ENCODE results near the gene MYRF.

MYRF gene

GRCh38 chr11:61793829-61794204 is 41.4 kb downstream of the MYRF start:
- H3K4me3 ChIP-seq (ENCODE audit: control insufficient read depth in 1 of 7, extremely low read depth in 1 of 7, insufficient read depth in 4 of 7, low read depth in 2 of 7, low read length in 6 of 7), result peak overlapping the region in 6 of 7 experiments; percentile 48 to 94 (median 85)
- ChIA-PET POLR2A (interaction anchor here (0.6 kb wide), 1 partner anchor 171 kb away, joined by 3 read pairs; no protein-coding TSS in a partner anchor), CTCF (interaction anchor here (0.7 to 19.2 kb wide), 6 partner anchors 11 to 121 kb away, joined by 3 to 218 read pairs (median 4); partner anchors contain the start of genes FADS1 and FADS2)
- peaks cover 11 to 29% (median 25%) of the 10 kb centered on the region in 4 experiments for H3K4me1 ChIP-seq (ENCODE audit: control extremely low read depth in 1 of 4, control insufficient read depth in 4 of 4, insufficient read depth in 4 of 4, low read length in 3 of 4)
- no peaks in the 10 kb centered on the region for H3K9me3 ChIP-seq (ENCODE audit: control extremely low read depth in 1 of 5, control insufficient read depth in 4 of 5, insufficient read depth in 2 of 5, low read depth in 1 of 5, low read length in 4 of 5)
- H3K27ac ChIP-seq (ENCODE audit: insufficient read depth in 1 of 2, low read depth in 1 of 2, low read length in 2 of 2, poor library complexity in 1 of 2, severe bottlenecking in 2 of 2), result peak overlapping the region; percentile 99
- DNase-seq, result no peak
- 100% methylated on average over 3 of the region's 3 CpGs for WGBS (ENCODE audit: insufficient coverage)
- no peaks in the 10 kb centered on the region for H3K27me3 ChIP-seq (replicated peaks in 2 of 5; ENCODE audit: control insufficient read depth in 4 of 5, insufficient read depth in 5 of 5, low read length in 4 of 5)
- H3K36me3 ChIP-seq (ENCODE audit: control insufficient read depth in 4 of 4, insufficient read depth in 4 of 4, low read length in 3 of 4), result peaks cover 4 to 54% (median 22%) of the 10 kb centered on the region in 4 experiments

- Histone ChIP-seq H3K4me1 (ENCODE audit: control extremely low read depth in 1 of 4, control insufficient read depth in 4 of 4, insufficient read depth in 4 of 4, low read length in 3 of 4) (peaks cover 11 to 29% (median 25%) of the 10 kb centered on the region in 4 experiments), H3K27me3 (replicated peaks in 2 of 5; ENCODE audit: control insufficient read depth in 4 of 5, insufficient read depth in 5 of 5, low read length in 4 of 5) (no peaks in the 10 kb centered on the region), H3K4me3 (ENCODE audit: control insufficient read depth in 1 of 7, extremely low read depth in 1 of 7, insufficient read depth in 4 of 7, low read depth in 2 of 7, low read length in 6 of 7) (peak overlapping the region in 1 of 7 experiments; percentile 40), H3K9me3 (ENCODE audit: control extremely low read depth in 1 of 5, control insufficient read depth in 4 of 5, insufficient read depth in 2 of 5, low read depth in 1 of 5, low read length in 4 of 5) (no peaks in the 10 kb centered on the region), H3K27ac (ENCODE audit: insufficient read depth in 1 of 2, low read depth in 1 of 2, low read length in 2 of 2, poor library complexity in 1 of 2, severe bottlenecking in 2 of 2) (no peak overlapping the region), H3K36me3 (ENCODE audit: control insufficient read depth in 4 of 4, insufficient read depth in 4 of 4, low read length in 3 of 4) (peaks cover 6 to 53% (median 16%) of the 10 kb centered on the region in 4 experiments)
- ChIA-PET CTCF (interaction anchor here (0.5 to 19.2 kb wide), 6 partner anchors 10 to 312 kb away, joined by 3 to 218 read pairs (median 22); partner anchors contain the start of gene FADS1), POLR2A (no interaction called here)
- 100% methylated on average over 1 of the region's 4 CpGs for WGBS (ENCODE audit: insufficient coverage)
- no peak for DNase-seq
These were observed 42.1 kb downstream of the MYRF start for GRCh38 chr11:61794579-61794978.

GRCh38 chr11:61795459-61795858 is 43.0 kb downstream of the MYRF start:
- 99% methylated on average over 11 of the region's 12 CpGs for WGBS (ENCODE audit: insufficient coverage)
- Histone ChIP-seq H3K4me3 (ENCODE audit: control insufficient read depth in 1 of 7, extremely low read depth in 1 of 7, insufficient read depth in 4 of 7, low read depth in 2 of 7, low read length in 6 of 7) (no peak overlapping the region), H3K36me3 (ENCODE audit: control insufficient read depth in 4 of 4, insufficient read depth in 4 of 4, low read length in 3 of 4) (peaks cover 3 to 53% (median 11%) of the 10 kb centered on the region in 4 experiments), H3K9me3 (ENCODE audit: control extremely low read depth in 1 of 5, control insufficient read depth in 4 of 5, insufficient read depth in 2 of 5, low read depth in 1 of 5, low read length in 4 of 5) (no peaks in the 10 kb centered on the region), H3K4me1 (ENCODE audit: control extremely low read depth in 1 of 4, control insufficient read depth in 4 of 4, insufficient read depth in 4 of 4, low read length in 3 of 4) (peaks cover 11 to 29% (median 25%) of the 10 kb centered on the region in 4 experiments), H3K27me3 (replicated peaks in 2 of 5; ENCODE audit: control insufficient read depth in 4 of 5, insufficient read depth in 5 of 5, low read length in 4 of 5) (no peaks in the 10 kb centered on the region), H3K27ac (ENCODE audit: insufficient read depth in 1 of 2, low read depth in 1 of 2, low read length in 2 of 2, poor library complexity in 1 of 2, severe bottlenecking in 2 of 2) (no peak overlapping the region)
- CTCF ChIA-PET, result interaction anchor here (0.9 to 19.2 kb wide), 14 partner anchors 9 to 313 kb away, joined by 3 to 218 read pairs (median 16); partner anchors contain the start of gene FADS1
- POLR2A ChIA-PET, result no interaction called here
- no peak for DNase-seq

- 98% methylated on average over 17 of the region's 18 CpGs for WGBS (ENCODE audit: insufficient coverage)
- H3K27ac ChIP-seq (ENCODE audit: insufficient read depth in 1 of 2, low read depth in 1 of 2, low read length in 2 of 2, poor library complexity in 1 of 2, severe bottlenecking in 2 of 2), result no peak overlapping the region
These were observed 43.6 kb downstream of the MYRF start for GRCh38 chr11:61795876-61796526.

GRCh38 chr11:61797263-61797944 is 45.0 kb downstream of the MYRF start:
- peak overlapping the region; percentile 23 to 47 for H3K27ac ChIP-seq (ENCODE audit: insufficient read depth in 1 of 2, low read depth in 1 of 2, low read length in 2 of 2, poor library complexity in 1 of 2, severe bottlenecking in 2 of 2)

More at GRCh38 chr11:61795876-61796526, 43.6 kb downstream of the MYRF start:
- Histone ChIP-seq H3K9me3 (ENCODE audit: control extremely low read depth in 1 of 5, control insufficient read depth in 4 of 5, insufficient read depth in 2 of 5, low read depth in 1 of 5, low read length in 4 of 5) (no peaks in the 10 kb centered on the region), H3K4me1 (ENCODE audit: control extremely low read depth in 1 of 4, control insufficient read depth in 4 of 4, insufficient read depth in 4 of 4, low read length in 3 of 4) (peaks cover 11 to 29% (median 25%) of the 10 kb centered on the region in 4 experiments), H3K36me3 (ENCODE audit: control insufficient read depth in 4 of 4, insufficient read depth in 4 of 4, low read length in 3 of 4) (peaks cover 3 to 56% (median 12%) of the 10 kb centered on the region in 4 experiments), H3K4me3 (ENCODE audit: control insufficient read depth in 1 of 7, extremely low read depth in 1 of 7, insufficient read depth in 4 of 7, low read depth in 2 of 7, low read length in 6 of 7) (no peak overlapping the region), H3K27me3 (replicated peaks in 2 of 5; ENCODE audit: control insufficient read depth in 4 of 5, insufficient read depth in 5 of 5, low read length in 4 of 5) (no peaks in the 10 kb centered on the region)
- DNase-seq, result no peak
- ChIA-PET POLR2A (no interaction called here), CTCF (interaction anchor here (0.9 to 19.2 kb wide), 21 partner anchors 9 to 325 kb away, joined by 3 to 218 read pairs (median 9); partner anchors contain the start of gene FADS1)

GRCh38 chr11:61799665-61800284 is 47.3 kb downstream of the MYRF start:
- no peak overlapping the region for H3K4me3 ChIP-seq (ENCODE audit: control insufficient read depth in 1 of 7, extremely low read depth in 1 of 7, insufficient read depth in 4 of 7, low read depth in 2 of 7, low read length in 6 of 7)
- POLR2A ChIA-PET, result no interaction called here
- H3K27me3 ChIP-seq (replicated peaks in 2 of 5; ENCODE audit: control insufficient read depth in 4 of 5, insufficient read depth in 5 of 5, low read length in 4 of 5), result no peaks in the 10 kb centered on the region
- peak overlapping the region in 1 of 2 experiments; percentile 8 for H3K27ac ChIP-seq (ENCODE audit: insufficient read depth in 1 of 2, low read depth in 1 of 2, low read length in 2 of 2, poor library complexity in 1 of 2, severe bottlenecking in 2 of 2)
- no peak for DNase-seq
- H3K4me1 ChIP-seq (ENCODE audit: control extremely low read depth in 1 of 4, control insufficient read depth in 4 of 4, insufficient read depth in 4 of 4, low read length in 3 of 4), result peaks cover 0 to 5% (median 1%) of the 10 kb centered on the region in 4 experiments
- H3K9me3 ChIP-seq (ENCODE audit: control extremely low read depth in 1 of 5, control insufficient read depth in 4 of 5, insufficient read depth in 2 of 5, low read depth in 1 of 5, low read length in 4 of 5), result no peaks in the 10 kb centered on the region
- peaks cover 16 to 88% (median 40%) of the 10 kb centered on the region in 4 experiments for H3K36me3 ChIP-seq (ENCODE audit: control insufficient read depth in 4 of 4, insufficient read depth in 4 of 4, low read length in 3 of 4)
- 93% methylated on average over 2 of the region's 2 CpGs for WGBS (ENCODE audit: insufficient coverage)
- CTCF ChIA-PET, result interaction anchor here (1.0 to 19.2 kb wide), 7 partner anchors 16 to 72 kb away, joined by 3 to 218 read pairs (median 13); partner anchors contain the start of genes FADS1 and FADS2

More at GRCh38 chr11:61797263-61797944, 45.0 kb downstream of the MYRF start:
- Histone ChIP-seq H3K4me3 (ENCODE audit: control insufficient read depth in 1 of 7, extremely low read depth in 1 of 7, insufficient read depth in 4 of 7, low read depth in 2 of 7, low read length in 6 of 7) (no peak overlapping the region), H3K9me3 (ENCODE audit: control extremely low read depth in 1 of 5, control insufficient read depth in 4 of 5, insufficient read depth in 2 of 5, low read depth in 1 of 5, low read length in 4 of 5) (no peaks in the 10 kb centered on the region), H3K27me3 (replicated peaks in 2 of 5; ENCODE audit: control insufficient read depth in 4 of 5, insufficient read depth in 5 of 5, low read length in 4 of 5) (no peaks in the 10 kb centered on the region), H3K4me1 (ENCODE audit: control extremely low read depth in 1 of 4, control insufficient read depth in 4 of 4, insufficient read depth in 4 of 4, low read length in 3 of 4) (peaks cover 6 to 20% (median 15%) of the 10 kb centered on the region in 4 experiments), H3K36me3 (ENCODE audit: control insufficient read depth in 4 of 4, insufficient read depth in 4 of 4, low read length in 3 of 4) (peaks cover 8 to 70% (median 21%) of the 10 kb centered on the region in 4 experiments)
- DNase-seq, result peak; percentile 87 to 92 (median 88)
- CTCF ChIA-PET, result interaction anchor here (0.7 to 19.2 kb wide), 38 partner anchors 8 to 410 kb away, joined by 3 to 218 read pairs (median 4); partner anchors contain the start of genes FADS1, FADS2 and RAB3IL1
- WGBS (ENCODE audit: insufficient coverage), result 91% methylated on average over 2 of the region's 3 CpGs
- POLR2A ChIA-PET, result interaction anchor here (0.8 to 1.5 kb wide), 3 partner anchors 15 to 37 kb away, joined by 3 to 7 read pairs (median 3); partner anchors contain the start of gene FADS1
